Upper lobe of left lung (tissue), 6 donors: Measurements from ENCODE around the gene MCCD1. TPM values are rescaled to one million over a fixed set of nuclear protein-coding genes. Genes with fewer than 3 reads are reported as not detected.

Experiments used
- ATAC-seq, 2 donors: fragments of 200-7000 bp; cut with Tn5 transposase; one replicate each; pipeline ENCODE4 v1.9.1; 2022; ENCODE audit warnings: mild to moderate bottlenecking in 2 of 2, moderate library complexity in 2 of 2; ENCODE audit not compliant: low FRiP score in 2 of 2
- DNase-seq, 2 donors: peaks; one replicate each; pipeline ENCODE4 v3.0.0-alpha.2; 2019 to 2020
- H3K27ac ChIP-seq, 4 donors: fragments of 200-600 bp; sonication (generic); one replicate each; pipeline ENCODE4 v1.5.1; 2016 to 2019
- H3K27me3 ChIP-seq, 4 donors: fragments of 200-600 bp; sonication (generic); one replicate each; pipeline ENCODE4 v1.5.1; 2017 to 2019
- H3K36me3 ChIP-seq, 4 donors: fragments of 200-600 bp; sonication (generic); one replicate each; pipeline ENCODE4 v1.5.1; 2016 to 2019
- H3K4me1 ChIP-seq, 4 donors: fragments of 200-600 bp; sonication (generic); one replicate each; pipeline ENCODE4 v1.5.1; 2018 to 2019
- H3K4me3 ChIP-seq, 4 donors: fragments of 200-600 bp; sonication (generic); one replicate each; pipeline ENCODE4 v1.5.1; 2017 to 2019; ENCODE audit warnings: mild to moderate bottlenecking in 2 of 4, moderate library complexity in 1 of 4
- H3K9me3 ChIP-seq, 4 donors: fragments of 200-600 bp; sonication (generic); one replicate each; pipeline ENCODE4 v1.5.1; 2018 to 2019
- CTCF ChIP-seq, 6 experiments: fragments of 450-650 bp in 4 of 6; fragments of 200-600 bp in 2 of 6; sonication (generic) in 2 of 6; IDR thresholded peaks; one replicate each; pipeline ENCODE4 v1.5.1; 2016 to 2019; ENCODE audit warnings: antibody characterized with exemption in 6 of 6
- EP300 ChIP-seq, 4 donors: sonication (generic); formaldehyde crosslinking; IDR thresholded peaks; one replicate each; pipeline ENCODE4 v1.5.1; 2017; ENCODE audit warnings: antibody characterized with exemption in 4 of 4, control low read depth in 2 of 4
- POLR2A ChIP-seq, 4 donors: fragments of 450-650 bp; IDR thresholded peaks; one replicate each; pipeline ENCODE4 v1.5.1; 2016 to 2017; ENCODE audit warnings: antibody characterized with exemption in 4 of 4, mild to moderate bottlenecking in 2 of 4
- POLR2AphosphoS5 ChIP-seq, 2 donors: sonication (generic); formaldehyde crosslinking; IDR thresholded peaks; one replicate each; pipeline ENCODE4 v1.5.1; 2017; ENCODE audit warnings: antibody characterized with exemption in 2 of 2
- WGBS, 2 donors: methylation state at CpG; one replicate each; pipeline ENCODE4 v1.1.5; 2017 to 2018; 5-methylcytosine and 5-hydroxymethylcytosine counted together
- total RNA-seq, 6 donors: library from RNA; depleted of rRNA in 4 of 6; stranded (reverse); fragments of >200 nt in 4 of 6; gene quantifications; one replicate each; pipeline versions ENCODE4 v1.1.0 to v1.2.1, GENCODE V29; 2016 to 2021
- donor health status: DM: no; HTN: no; CAD: no; lungs with moderate emphysema.
- donor health status: DM: no; HTN: yes; CAD: no; lungs with severe emphysema.

MCCD1 gene
- total RNA-seq, 6 donors from 2014 or later, result not detected

GRCh38 chr6:31538805-31539400 is 10.1 kb downstream of the MCCD1 start:
- peak overlapping the region in 1 of 4 donors; percentile 60 for H3K4me3 ChIP-seq
- no peak overlapping the region for H3K27ac ChIP-seq
- WGBS, 2 donors, result 51 to 57% methylated on average over 6 of the region's 6 CpGs
- DNase-seq (no peak), ATAC-seq (no peak)
- no peak for TF ChIP-seq POLR2AphosphoS5 (IDR thresholded peaks at IDR 0.05)
- no peaks in the 10 kb centered on the region for H3K27me3 ChIP-seq
- H3K9me3 ChIP-seq, result no peaks in the 10 kb centered on the region
- H3K4me1 ChIP-seq, result peaks cover 28 to 38% (median 35%) of the 10 kb centered on the region in 4 donors
- peaks cover 40 to 66% (median 62%) of the 10 kb centered on the region in 4 donors for H3K36me3 ChIP-seq

- Histone ChIP-seq H3K27ac (peak overlapping the region; percentile 89 to 99 (median 94)), H3K4me3 (peak overlapping the region; percentile 60 to 63 (median 62)), H3K9me3 (no peaks in the 10 kb centered on the region), H3K36me3 (peaks cover 23 to 48% (median 45%) of the 10 kb centered on the region in 4 donors), H3K27me3 (no peaks in the 10 kb centered on the region), H3K4me1 (peaks cover 28 to 38% (median 35%) of the 10 kb centered on the region in 4 donors)
- ATAC-seq (no peak), DNase-seq (no peak)
- WGBS, 2 donors, result 15 to 19% methylated on average over 4 of the region's 4 CpGs
- no peak for TF ChIP-seq CTCF (IDR thresholded peaks at IDR 0.05)
- no peak for TF ChIP-seq POLR2AphosphoS5 (IDR thresholded peaks at IDR 0.05)
- no peak for TF ChIP-seq POLR2A (IDR thresholded peaks at IDR 0.05)
- no peak for TF ChIP-seq EP300 (IDR thresholded peaks at IDR 0.05)
These were observed 11.9 kb downstream of the MCCD1 start for GRCh38 chr6:31540640-31541039.

- Histone ChIP-seq H3K36me3 (peaks cover 18 to 43% (median 40%) of the 10 kb centered on the region in 4 donors), H3K4me1 (peaks cover 28 to 39% (median 36%) of the 10 kb centered on the region in 4 donors), H3K9me3 (no peaks in the 10 kb centered on the region), H3K27ac (peak overlapping the region; percentile 89 to 99 (median 94)), H3K27me3 (no peaks in the 10 kb centered on the region), H3K4me3 (peak overlapping the region; percentile 60 to 63 (median 62))
- WGBS, 2 donors, result 0% methylated on average over 21 of the region's 21 CpGs
- ATAC-seq (peak; percentile 49 to 56), DNase-seq (peak in 1 of 2 donors; percentile 67)
- TF ChIP-seq CTCF (IDR thresholded peaks at IDR 0.05) (no peak), POLR2A (IDR thresholded peaks at IDR 0.05) (no peak), POLR2AphosphoS5 (IDR thresholded peaks at IDR 0.05) (peak in 1 of 2 donors; percentile 17), EP300 (IDR thresholded peaks at IDR 0.05) (no peak)
These were observed 12.4 kb downstream of the MCCD1 start for GRCh38 chr6:31541059-31541657.

- TF ChIP-seq POLR2A (IDR thresholded peaks at IDR 0.05), result peak; percentile 4 to 83 (median 77)
- peak in 1 of 4 donors; percentile 56 for TF ChIP-seq EP300 (IDR thresholded peaks at IDR 0.05)
- peak; percentile 93 to 97 for TF ChIP-seq POLR2AphosphoS5 (IDR thresholded peaks at IDR 0.05)
- TF ChIP-seq CTCF (IDR thresholded peaks at IDR 0.05), result peak in 2 of 6 experiments; percentile 4 to 28
- no peaks in the 10 kb centered on the region for H3K9me3 ChIP-seq
- H3K27me3 ChIP-seq, result no peaks in the 10 kb centered on the region
- DNase-seq (peak; percentile 87 to 96), ATAC-seq (peak; percentile 95 to 96)
- peaks cover 28 to 46% (median 40%) of the 10 kb centered on the region in 4 donors for H3K4me1 ChIP-seq
- peak within 1 kb of the TSS; percentile 60 to 63 (median 62) for H3K4me3 ChIP-seq
- 0 to 1% methylated on average over 41 to 43 of the region's 43 CpGs for WGBS, 2 donors
- H3K36me3 ChIP-seq, result peaks cover 13 to 36% (median 33%) of the 10 kb centered on the region in 4 donors
- H3K27ac ChIP-seq, result peak within 1 kb of the TSS; percentile 89 to 99 (median 94)
These were observed 13.1 kb downstream of the MCCD1 start, which contains the start of gene DDX39B for GRCh38 chr6:31541658-31542521. TSS of gene DDX39B (minus strand) at chr6:31542003. CDS start at chr6:31540532, 1,471 bp downstream.

- DNase-seq, result no peak
- H3K4me3 ChIP-seq, result no peak overlapping the region
- H3K9me3 ChIP-seq, result no peaks in the 10 kb centered on the region
- peaks cover 8 to 18% (median 16%) of the 10 kb centered on the region in 4 donors for H3K36me3 ChIP-seq
- 87 to 95% methylated on average over 6 of the region's 6 CpGs for WGBS, 2 donors
- no peaks in the 10 kb centered on the region for H3K27me3 ChIP-seq
- TF ChIP-seq POLR2AphosphoS5 (IDR thresholded peaks at IDR 0.05) (no peak), CTCF (IDR thresholded peaks at IDR 0.05) (no peak), EP300 (IDR thresholded peaks at IDR 0.05) (no peak), POLR2A (IDR thresholded peaks at IDR 0.05) (no peak)
- no peak overlapping the region for H3K27ac ChIP-seq
- H3K4me1 ChIP-seq, result peaks cover 37 to 58% (median 47%) of the 10 kb centered on the region in 4 donors
- no peak for ATAC-seq
These were observed 14.9 kb downstream of the MCCD1 start for GRCh38 chr6:31543639-31544038.
